H54 (cell line): ENCODE results near the gene PLEKHA1.

Source experiments
- DNase-seq: peaks from one replicate; pipeline ENCODE4 v3.0.0; 2011; ENCODE audit warnings: low spot score, mixed read lengths; ENCODE audit not compliant: insufficient read length
- FAIRE-seq: peaks from 3 replicates; lab custom pipeline; 2011; peaks lifted over from hg19 to GRCh38; lab: Jason Lieb, UNC
- POLR2A ChIP-seq: IDR thresholded peaks from 2 replicates; pipeline ENCODE4 v1.6.1; 2011; ENCODE audit warnings: low read depth, mild to moderate bottlenecking, low read length

Gene PLEKHA1

GRCh38 chr10:122376364-122376961 lies 2.0 kb downstream of the PLEKHA1 start:
- no peak for DNase-seq
- FAIRE-seq, result no peak
- no peak for TF ChIP-seq POLR2A

DNA sequence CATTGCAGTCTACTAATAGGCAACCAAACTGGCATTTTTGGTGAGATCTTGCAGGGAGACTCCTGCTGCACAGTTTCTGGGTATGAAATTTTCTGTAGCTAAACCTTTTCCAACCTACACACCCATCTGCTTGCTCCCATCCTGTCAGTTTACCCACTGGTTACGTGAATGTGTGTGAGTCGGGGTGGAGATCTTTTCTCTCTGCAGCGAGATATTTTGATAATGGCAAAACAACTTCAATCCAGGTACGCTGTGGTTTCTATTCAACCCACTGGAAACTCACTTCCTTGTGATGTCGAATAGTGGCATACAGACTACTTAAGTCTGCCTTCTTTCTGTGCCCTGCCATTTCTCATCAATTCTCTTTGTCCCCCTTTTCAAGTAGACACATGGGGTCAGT lies 4.5 kb downstream of the PLEKHA1 start:
- FAIRE-seq (no peak), DNase-seq (no peak)
- no peak for TF ChIP-seq POLR2A

GRCh38 chr10:122379537-122379936 lies 5.0 kb downstream of the PLEKHA1 start:
- no peak for FAIRE-seq
- DNase-seq, result no peak
- no peak for TF ChIP-seq POLR2A

DNA sequence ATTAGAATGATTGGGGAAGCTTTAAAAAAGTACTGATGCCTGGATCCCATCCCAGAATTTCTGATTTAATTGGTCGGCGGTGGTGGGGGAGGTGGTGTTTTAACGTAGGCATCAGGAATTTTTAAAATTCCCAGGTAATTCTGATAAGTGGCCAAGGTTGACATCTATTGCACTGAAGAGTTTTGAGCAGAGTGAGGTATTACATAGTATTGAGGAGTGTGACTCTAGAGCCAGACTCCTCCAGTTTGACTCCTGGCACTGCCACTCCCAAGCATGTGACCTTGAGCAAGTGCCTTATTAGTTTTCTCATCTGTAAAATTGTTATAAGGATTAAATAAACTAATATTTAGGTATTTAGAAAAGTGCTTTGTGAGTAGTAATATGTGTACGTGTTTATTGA lies 6.2 kb downstream of the PLEKHA1 start:
- DNase-seq (no peak), FAIRE-seq (no peak)
- no peak for TF ChIP-seq POLR2A

- TF ChIP-seq POLR2A, result no peak
- no peak for FAIRE-seq
Observed at GRCh38 chr10:122381680-122382079, 7.2 kb downstream of the PLEKHA1 start.

GRCh38 chr10:122386514-122386913 lies 12.0 kb downstream of the PLEKHA1 start:
- no peak for TF ChIP-seq POLR2A
- DNase-seq (no peak), FAIRE-seq (no peak)

More at GRCh38 chr10:122381680-122382079, 7.2 kb downstream of the PLEKHA1 start:
- DNase-seq, result no peak

- FAIRE-seq, result no peak
- no peak for DNase-seq
- no peak for TF ChIP-seq POLR2A
Observed at GRCh38 chr10:122387572-122387971, 13.1 kb downstream of the PLEKHA1 start.

GRCh38 chr10:122388287-122388997 lies 13.9 kb downstream of the PLEKHA1 start:
- no peak for FAIRE-seq
- TF ChIP-seq POLR2A, result no peak
- no peak for DNase-seq

DNA sequence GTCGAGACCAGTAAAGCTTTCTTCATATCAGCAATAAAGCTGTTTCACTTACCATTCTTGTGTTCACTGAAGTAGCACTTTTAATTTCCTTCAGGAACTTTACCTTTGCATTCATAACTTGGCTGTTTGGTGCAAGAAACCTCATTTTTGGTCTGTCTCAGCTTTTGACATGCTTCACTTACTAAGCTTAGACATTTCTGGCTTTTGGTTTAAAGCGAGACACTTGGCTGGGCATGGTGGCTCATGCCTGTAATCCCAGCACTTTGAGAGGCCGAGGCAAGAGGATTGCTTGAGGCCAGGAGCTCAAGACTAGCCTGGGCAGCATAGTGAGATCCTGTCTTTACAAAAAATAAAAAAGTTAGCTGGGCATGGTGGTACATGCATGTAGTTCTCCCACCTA lies 15.8 kb downstream of the PLEKHA1 start:
- FAIRE-seq (no peak), DNase-seq (no peak)
- no peak for TF ChIP-seq POLR2A

DNA sequence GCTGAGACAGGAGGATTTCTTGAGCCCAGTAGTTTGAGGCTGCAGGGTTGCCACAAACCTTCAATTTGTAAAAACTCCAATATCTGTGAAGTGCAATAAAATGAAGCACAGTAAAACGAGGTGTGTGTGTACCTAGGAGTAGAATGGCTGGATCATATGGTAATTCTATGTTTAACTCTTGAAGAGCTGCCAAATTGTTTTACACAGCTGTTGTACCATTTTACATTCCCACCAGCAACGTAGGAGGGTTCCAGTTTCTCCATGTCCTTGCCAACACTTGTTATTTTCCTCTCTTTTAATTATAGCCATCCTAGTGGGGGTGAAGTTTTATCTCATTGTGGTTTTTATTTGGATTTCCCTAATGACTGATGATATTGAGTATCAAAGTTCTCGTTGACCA lies 16.2 kb downstream of the PLEKHA1 start:
- no peak for TF ChIP-seq POLR2A
- FAIRE-seq (no peak), DNase-seq (no peak)

- DNase-seq, result no peak
- FAIRE-seq, result no peak
- TF ChIP-seq POLR2A, result no peak
Observed at GRCh38 chr10:122391875-122392274, 17.4 kb downstream of the PLEKHA1 start.

GRCh38 chr10:122392835-122393234 lies 18.3 kb downstream of the PLEKHA1 start:
- no peak for TF ChIP-seq POLR2A
- FAIRE-seq (no peak), DNase-seq (no peak)

- DNase-seq (no peak), FAIRE-seq (no peak)
- TF ChIP-seq POLR2A, result no peak
Observed at GRCh38 chr10:122393288-122393687, 18.8 kb downstream of the PLEKHA1 start.

DNA sequence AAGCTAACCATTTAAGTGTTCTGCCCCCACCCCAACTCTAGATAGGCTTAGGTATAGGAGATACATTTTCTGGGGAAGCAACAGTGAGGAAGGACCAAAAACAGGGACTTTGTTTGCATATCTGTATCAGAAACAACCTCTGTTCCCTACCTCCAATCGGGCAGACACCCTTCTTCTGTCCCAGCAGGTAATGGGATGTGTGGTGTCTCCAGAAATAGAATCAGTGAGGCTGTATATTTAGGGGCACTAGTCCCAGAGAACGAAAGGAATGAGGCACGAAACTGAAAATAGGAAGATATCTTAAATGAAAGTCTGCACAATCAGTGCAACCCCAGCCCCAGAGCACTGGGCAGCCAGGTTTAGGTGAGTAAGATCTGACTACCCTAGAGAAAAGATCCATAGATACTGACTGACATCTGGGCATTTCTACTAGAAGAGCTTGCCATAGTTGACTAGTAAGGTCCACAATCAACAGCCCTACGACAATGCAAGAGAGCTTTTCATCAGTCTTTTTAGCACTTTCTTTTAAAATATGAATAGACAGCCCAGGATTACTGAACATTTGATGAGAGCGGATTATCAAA lies 28.1 kb downstream of the PLEKHA1 start:
- FAIRE-seq (no peak), DNase-seq (no peak)
- no peak for TF ChIP-seq POLR2A

- no peak for TF ChIP-seq POLR2A
- FAIRE-seq (no peak), DNase-seq (no peak)
Observed at GRCh38 chr10:122404576-122404975, 30.1 kb downstream of the PLEKHA1 start.
